Measurements from ENCODE around the gene FAM217B. TPM values are rescaled to one million over a fixed set of nuclear protein-coding genes. Genes with fewer than 3 reads are reported as not detected.

Gene FAM217B
- total and polyA plus RNA-seq, 7 donors = 1.8 to 19.7 (median 8.3) TPM

DNA sequence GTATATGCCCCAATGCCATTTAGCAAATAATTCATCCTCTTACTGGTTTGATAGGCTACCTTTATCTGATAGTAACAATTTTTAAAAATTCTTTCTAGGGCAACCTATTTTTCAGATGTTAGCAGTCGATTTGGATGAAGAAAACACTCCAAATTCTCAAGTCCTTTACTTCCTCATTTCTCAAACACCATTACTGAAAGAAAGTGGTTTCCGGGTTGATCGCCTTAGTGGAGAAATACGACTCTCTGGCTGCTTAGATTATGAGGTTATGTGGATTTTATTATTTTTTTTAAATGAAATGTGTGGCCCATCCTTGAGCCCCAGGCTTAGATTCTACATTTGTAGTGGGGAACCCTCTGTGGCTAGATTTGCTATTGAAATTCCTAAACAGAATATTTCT lies 44.4 kb downstream of the FAM217B start:
- H3K4me3 ChIP-seq = no peak overlapping the region
- no peak for DNase-seq
- TF ChIP-seq, protein P1, sequence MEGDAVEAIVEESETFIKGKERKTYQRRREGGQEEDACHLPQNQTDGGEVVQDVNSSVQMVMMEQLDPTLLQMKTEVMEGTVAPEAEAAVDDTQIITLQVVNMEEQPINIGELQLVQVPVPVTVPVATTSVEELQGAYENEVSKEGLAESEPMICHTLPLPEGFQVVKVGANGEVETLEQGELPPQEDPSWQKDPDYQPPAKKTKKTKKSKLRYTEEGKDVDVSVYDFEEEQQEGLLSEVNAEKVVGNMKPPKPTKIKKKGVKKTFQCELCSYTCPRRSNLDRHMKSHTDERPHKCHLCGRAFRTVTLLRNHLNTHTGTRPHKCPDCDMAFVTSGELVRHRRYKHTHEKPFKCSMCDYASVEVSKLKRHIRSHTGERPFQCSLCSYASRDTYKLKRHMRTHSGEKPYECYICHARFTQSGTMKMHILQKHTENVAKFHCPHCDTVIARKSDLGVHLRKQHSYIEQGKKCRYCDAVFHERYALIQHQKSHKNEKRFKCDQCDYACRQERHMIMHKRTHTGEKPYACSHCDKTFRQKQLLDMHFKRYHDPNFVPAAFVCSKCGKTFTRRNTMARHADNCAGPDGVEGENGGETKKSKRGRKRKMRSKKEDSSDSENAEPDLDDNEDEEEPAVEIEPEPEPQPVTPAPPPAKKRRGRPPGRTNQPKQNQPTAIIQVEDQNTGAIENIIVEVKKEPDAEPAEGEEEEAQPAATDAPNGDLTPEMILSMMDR (IDR thresholded peaks at IDR 0.05) = no peak
- TF ChIP-seq POLR2A (IDR thresholded peaks at IDR 0.05) (no peak), EP300 (IDR thresholded peaks at IDR 0.05) (no peak), POLR2AphosphoS5 (IDR thresholded peaks at IDR 0.05) (no peak)
- no peak overlapping the region for H3K27ac ChIP-seq
- WGBS, 2 donors = 43 to 80% methylated on average over 4 of the region's 4 CpGs
- H3K36me3 ChIP-seq = no peaks in the 10 kb centered on the region
- intact Hi-C loops (cut with DNase I) = no loop called here
- H3K4me1 ChIP-seq = no peaks in the 10 kb centered on the region
- no peaks in the 10 kb centered on the region for H3K27me3 ChIP-seq
- no peaks in the 10 kb centered on the region for H3K9me3 ChIP-seq

DNA sequence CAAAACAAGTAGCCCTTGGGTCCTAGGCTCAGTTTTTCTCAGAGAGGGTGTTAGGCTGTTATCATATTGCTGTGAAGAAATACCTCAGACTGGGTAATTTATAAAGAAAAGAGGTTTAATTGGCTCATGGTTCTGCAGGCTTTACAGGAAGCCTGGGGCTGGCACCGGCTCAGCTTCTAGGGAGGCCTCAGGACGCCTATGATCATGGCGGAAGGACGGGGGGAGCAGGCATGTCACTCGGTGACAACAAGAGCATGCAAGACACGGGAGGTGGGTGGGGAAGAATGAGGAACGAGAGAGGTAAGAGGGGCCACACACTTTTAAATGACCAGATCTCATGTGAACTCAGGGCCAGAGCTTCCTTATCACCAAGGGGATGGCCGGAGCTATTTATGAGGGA lies 45.0 kb downstream of the FAM217B start:
- Histone ChIP-seq H3K4me1 (no peaks in the 10 kb centered on the region), H3K27ac (no peak overlapping the region), H3K9me3 (no peaks in the 10 kb centered on the region), H3K27me3 (no peaks in the 10 kb centered on the region), H3K4me3 (no peak overlapping the region), H3K36me3 (no peaks in the 10 kb centered on the region)
- no peak for DNase-seq
- intact Hi-C loops (cut with DNase I) = no loop called here
- TF ChIP-seq POLR2AphosphoS5 (IDR thresholded peaks at IDR 0.05) = no peak
- TF ChIP-seq POLR2A (IDR thresholded peaks at IDR 0.05) = no peak
- TF ChIP-seq EP300 (IDR thresholded peaks at IDR 0.05) = no peak
- TF ChIP-seq, protein P1 (IDR thresholded peaks at IDR 0.05) = no peak
- WGBS, 2 donors = 77 to 86% methylated on average over 8 of the region's 8 CpGs

DNA sequence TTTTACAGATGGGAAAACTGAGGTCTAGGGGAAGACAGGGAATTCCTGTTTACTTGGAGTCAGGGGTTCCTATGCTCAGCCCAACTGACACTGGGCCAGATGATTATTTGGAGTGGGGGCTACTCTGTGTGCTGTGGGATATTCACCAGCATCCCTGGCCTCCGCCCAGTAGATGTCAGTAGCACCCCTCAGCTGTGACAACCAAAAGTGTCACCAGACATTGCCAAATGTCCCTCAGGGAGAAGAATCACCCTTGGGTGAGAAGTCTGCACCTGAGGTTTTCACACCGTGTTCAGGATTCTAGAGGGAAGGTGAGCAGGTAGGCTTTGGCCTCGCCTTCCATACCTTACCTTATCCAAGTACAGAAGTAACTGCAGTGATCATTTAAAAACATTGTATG lies 45.7 kb downstream of the FAM217B start:
- H3K4me1 ChIP-seq = no peaks in the 10 kb centered on the region
- H3K4me3 ChIP-seq = no peak overlapping the region
- no peak for TF ChIP-seq POLR2AphosphoS5 (IDR thresholded peaks at IDR 0.05)
- TF ChIP-seq POLR2A (IDR thresholded peaks at IDR 0.05) = no peak
- TF ChIP-seq EP300 (IDR thresholded peaks at IDR 0.05) = no peak
- TF ChIP-seq, protein P1 (IDR thresholded peaks at IDR 0.05) = no peak
- H3K9me3 ChIP-seq = no peaks in the 10 kb centered on the region
- 90 to 97% methylated on average over 3 of the region's 3 CpGs for WGBS, 2 donors
- no peak overlapping the region for H3K27ac ChIP-seq
- H3K27me3 ChIP-seq = no peaks in the 10 kb centered on the region
- no peak for DNase-seq
- intact Hi-C loops (cut with DNase I) = no loop called here
- no peaks in the 10 kb centered on the region for H3K36me3 ChIP-seq

DNA sequence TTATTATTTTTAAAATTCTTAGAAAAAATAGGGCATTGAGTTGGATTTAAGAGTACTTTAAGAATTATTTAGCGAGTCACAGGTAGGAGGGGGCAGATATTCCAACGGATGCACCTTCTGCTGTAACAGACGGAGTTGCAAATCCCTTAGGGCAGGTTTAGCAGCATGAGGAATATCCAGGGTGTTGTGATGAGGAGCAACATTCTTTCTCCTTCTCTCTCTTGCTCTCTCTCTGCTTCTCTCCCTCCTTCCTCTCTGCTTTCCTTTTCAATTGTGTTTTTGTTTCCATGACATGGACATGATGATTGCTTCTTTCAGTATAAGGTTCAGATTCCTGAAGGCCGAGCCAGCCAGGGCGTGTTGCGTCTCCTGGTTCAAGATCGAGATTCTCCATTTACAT lies 46.9 kb downstream of the FAM217B start:
- no peak for DNase-seq
- intact Hi-C loops (cut with DNase I) = no loop called here
- Histone ChIP-seq H3K4me1 (no peaks in the 10 kb centered on the region), H3K4me3 (no peak overlapping the region), H3K9me3 (no peaks in the 10 kb centered on the region), H3K27me3 (no peaks in the 10 kb centered on the region), H3K36me3 (no peaks in the 10 kb centered on the region), H3K27ac (no peak overlapping the region)
- TF ChIP-seq, protein P1 (IDR thresholded peaks at IDR 0.05) = no peak
- TF ChIP-seq POLR2AphosphoS5 (IDR thresholded peaks at IDR 0.05) = no peak
- TF ChIP-seq POLR2A (IDR thresholded peaks at IDR 0.05) = no peak
- no peak for TF ChIP-seq EP300 (IDR thresholded peaks at IDR 0.05)
- 90 to 92% methylated on average over 7 of the region's 7 CpGs for WGBS, 2 donors

DNA sequence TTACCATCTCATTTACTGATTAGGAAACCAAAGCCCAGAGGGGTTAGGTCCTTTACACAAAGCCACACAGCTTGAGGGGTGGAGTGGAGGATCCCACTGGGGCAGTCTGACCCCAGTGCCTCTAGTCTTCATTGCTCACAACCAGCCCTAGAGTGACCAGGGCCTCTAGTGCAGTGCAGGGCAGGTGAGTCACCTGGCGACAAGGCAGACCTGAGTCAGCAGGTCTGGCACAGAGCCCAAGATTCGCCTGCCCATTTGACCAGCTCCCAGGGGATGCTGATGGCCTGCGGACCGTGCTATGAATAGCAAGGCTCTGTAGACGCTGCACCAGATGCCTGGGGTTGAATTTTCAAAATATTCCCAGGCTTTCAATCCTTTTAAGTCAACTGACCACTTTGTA lies 48.0 kb downstream of the FAM217B start:
- WGBS, 2 donors = 74 to 78% methylated on average over 5 of the region's 5 CpGs
- no peaks in the 10 kb centered on the region for H3K4me1 ChIP-seq

More for the DNA sequence above, 48.0 kb downstream of the FAM217B start:
- TF ChIP-seq EP300 (IDR thresholded peaks at IDR 0.05) = no peak
- no peak for TF ChIP-seq POLR2A (IDR thresholded peaks at IDR 0.05)
- TF ChIP-seq, protein P1 (IDR thresholded peaks at IDR 0.05) = no peak
- no peak for TF ChIP-seq POLR2AphosphoS5 (IDR thresholded peaks at IDR 0.05)
- H3K27me3 ChIP-seq = no peaks in the 10 kb centered on the region
- H3K9me3 ChIP-seq = no peaks in the 10 kb centered on the region
- no peak overlapping the region for H3K27ac ChIP-seq
- no peaks in the 10 kb centered on the region for H3K36me3 ChIP-seq
- intact Hi-C loops (cut with DNase I) = no loop called here
- no peak for DNase-seq
- no peak overlapping the region for H3K4me3 ChIP-seq

All from sigmoid colon (tissue), 7 donors.